ENCODE results near the gene YTHDF2.
"Not testable (repeated sequence)": the region's sequence is repeated elsewhere in the genome, so short reads cannot be mapped to it uniquely, and the experiment has no call there.

The YTHDF2 gene

DNA sequence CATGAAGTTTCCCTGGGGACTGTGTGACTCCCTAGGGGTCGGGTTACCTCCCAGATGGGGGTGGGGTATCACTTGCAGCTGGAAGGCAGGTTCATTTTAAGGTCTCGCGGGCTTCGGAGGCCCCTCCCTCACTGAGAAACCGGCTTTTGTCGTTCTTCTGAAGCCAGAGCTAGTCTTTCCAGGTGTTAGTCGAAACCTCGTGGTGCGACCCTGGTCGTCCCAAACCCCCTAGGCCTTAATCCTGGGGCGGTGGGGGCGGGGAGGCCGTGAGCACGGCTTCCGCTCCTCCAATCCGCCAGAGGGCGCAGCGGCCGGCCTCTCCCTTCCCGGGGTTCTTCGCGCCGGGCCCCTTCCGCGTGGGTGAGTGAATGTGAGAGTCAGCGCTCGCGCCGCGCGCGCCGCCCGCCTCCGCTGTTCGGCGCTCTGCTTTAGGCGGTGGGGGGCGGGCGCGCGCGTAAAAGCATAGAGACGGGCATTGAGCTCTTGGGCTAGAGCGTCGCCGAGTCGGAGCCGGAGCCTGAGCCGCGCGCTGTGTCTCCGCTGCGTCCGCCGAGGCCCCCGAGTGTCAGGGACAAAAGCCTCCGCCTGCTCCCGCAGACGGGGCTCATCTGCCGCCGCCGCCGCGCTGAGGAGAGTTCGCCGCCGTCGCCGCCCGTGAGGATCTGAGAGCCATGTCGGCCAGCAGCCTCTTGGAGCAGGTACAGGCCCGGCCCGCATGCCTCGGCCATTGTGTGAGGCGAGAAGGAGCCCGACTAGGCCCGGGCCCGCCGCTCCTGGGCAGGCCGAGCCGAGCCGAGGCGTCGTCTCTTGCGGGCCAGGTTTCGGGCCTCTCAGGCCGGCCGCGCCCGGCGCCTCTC is at the start of gene YTHDF2:
Gene YTHDF2 (plus strand): TSS at position 491 of the 857 bp plus-strand sequence. CDS start 181 bp downstream, at position 672.
- DNase-seq = peak; percentile 97

DNA sequence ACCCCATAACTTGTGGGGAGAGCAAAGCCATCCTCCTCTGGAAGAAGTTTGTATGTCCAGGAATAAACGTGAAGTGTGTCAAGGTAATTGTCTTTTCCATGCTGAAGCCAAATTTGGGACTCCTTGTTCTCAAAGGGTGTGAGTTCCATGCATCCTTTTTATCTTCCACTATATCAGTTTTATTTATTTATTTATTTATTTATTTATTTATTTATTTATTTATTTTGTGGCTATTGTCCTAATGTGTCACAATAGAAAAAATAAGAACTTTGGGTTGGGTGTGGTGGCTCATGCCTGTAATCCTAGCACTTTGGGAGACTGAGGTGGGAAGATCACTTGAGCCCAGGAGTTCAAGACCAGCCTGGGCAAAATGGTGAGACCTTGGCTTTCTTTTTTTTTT is 45.1 kb upstream of the YTHDF2 start:
- not testable (repeated sequence) for DNase-seq

DNA sequence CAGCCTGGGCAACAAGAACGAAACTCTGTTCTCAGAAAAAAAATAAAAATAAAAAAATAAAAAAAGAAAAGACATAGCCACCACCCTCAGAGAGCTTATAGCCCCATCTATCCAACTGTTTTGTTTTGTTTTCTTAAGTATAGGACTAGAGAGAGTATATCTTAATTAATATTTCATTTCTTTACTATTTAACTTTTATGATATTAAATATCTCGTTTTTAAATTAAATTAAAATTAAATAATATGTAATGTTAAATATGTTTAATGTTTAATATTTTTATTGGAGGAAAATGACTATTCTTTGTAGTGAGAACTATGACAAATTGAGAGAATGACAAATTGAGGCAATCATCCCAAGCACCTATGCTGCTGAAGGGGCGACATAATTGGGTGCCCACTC is 33.1 kb upstream of the YTHDF2 start:
- DNase-seq = no peak

DNA sequence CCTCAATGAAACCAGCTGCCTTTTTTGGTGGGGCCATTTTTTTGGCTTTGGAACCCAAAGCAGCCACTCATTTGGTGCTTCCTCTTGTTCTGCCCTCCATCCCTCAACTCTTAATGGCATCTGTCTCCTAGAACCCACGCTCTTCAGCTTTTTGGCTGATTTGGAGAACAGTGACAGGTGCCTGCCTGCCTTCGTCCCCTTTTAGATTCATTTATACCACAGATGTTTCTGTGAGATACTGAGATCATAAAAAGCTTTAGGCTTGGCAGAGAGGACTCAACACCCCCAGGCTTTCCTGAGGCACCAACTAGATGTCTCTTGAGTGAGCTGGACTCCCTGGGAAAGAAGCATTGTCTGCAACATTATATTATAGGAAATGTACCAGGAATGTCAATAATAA is 20.4 kb upstream of the YTHDF2 start:
- no peak for DNase-seq

DNA sequence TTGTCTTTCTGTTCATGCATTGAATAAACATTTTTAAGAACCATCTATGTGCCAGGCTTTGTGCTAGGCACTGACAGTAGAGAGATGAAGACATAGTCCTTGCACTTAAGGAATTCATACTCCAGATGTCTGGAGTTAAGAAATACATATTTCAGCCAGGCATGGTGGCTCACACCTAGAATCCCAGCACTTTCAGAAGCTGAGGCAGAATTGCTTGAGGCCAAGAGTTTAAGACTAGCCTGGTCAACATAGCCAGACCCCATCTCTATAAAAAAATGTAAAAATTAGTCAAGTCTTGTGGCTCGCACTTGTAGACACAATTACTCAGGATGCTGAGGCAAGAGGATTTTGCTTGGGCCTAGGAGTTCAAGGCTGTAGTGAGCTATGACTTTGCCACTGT is 18.6 kb upstream of the YTHDF2 start:
- DNase-seq = no peak

DNA sequence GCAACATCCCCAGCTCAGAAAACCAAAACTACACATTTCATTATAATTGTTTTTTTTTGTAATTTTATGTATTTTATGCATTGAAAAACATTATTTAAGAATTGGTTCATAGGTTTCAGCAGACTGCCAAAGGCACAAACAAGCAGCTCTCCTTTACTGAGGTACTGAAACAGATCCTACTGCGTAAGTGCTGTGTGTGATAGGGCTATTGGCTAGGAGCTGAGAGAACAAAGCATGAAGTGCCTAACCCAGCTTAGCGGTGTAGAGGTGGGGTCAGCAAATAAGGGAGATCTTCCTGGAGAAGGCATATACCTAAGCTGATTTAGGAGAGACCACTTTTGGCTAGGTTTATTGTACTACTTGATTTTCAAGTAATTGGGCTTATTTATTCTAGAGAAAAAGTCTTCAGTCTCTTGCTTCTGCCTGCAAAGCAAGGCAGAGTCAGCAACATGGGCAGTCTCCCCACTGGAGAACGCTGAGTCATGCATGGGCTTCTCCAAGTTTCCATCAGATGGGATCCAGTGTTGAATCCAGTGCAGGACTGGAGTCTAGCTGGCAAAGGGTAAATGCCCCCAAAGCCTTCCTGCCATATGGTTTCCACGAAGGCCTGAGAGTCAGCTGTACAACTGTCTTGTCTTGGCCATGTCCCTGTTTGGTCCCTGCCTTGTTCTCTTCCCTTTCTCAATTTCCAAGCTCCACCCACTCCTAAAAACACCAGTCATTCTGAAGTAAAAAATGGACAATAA is 18.0 kb upstream of the YTHDF2 start:
- DNase-seq = no peak

DNA sequence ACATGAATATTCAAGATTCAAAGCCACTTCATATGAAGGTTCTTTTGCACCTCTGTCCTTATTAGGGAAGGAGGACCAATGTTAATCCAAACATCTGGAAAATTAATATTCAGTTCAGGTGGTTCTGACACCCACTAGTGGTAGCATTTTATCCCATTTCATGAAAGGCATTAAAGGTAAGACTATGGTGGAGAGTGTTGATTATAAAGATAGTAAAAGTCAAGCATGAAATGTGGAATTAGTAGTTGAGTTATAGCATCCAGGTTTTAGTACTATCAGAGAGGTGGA is 17.5 kb upstream of the YTHDF2 start:
- DNase-seq = no peak

DNA sequence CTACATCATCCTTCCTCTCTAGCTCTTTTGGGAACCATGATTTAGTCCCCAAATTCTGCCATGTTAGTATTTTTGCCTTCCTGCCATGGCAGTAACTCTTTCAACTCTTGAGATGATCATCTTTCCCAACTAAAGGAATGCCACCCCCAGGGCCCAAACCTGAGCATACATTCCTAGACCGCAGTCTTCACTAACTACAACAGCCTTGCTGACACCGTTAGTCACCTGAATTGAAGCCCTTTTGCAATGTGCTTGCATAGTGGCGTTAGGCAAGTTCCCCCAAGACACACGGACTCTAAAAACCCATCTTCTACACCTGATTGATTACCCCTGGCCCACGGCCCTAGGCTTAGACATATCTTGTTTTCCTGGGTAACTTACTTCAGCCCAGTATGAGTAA is 16.4 kb upstream of the YTHDF2 start:
- DNase-seq = no peak

DNA sequence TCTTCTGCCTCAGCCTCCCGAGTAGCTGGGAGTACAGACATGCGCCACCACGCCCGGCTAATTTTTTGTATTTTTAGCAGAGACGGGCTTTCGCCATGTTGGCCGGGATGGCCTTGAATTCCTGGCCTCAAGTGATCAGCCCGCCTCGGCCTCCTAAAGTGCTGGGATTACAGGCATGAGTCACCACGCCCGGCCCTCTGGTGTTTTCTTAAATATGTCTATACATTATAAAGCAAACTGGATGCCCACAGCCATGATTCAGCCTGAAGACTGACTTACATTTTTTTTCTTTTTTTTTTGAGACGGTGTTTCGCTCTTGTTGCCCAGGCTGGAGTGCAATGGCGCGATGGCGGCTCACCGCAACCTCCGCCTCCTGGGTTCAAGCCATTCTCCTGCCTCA is 14.8 kb upstream of the YTHDF2 start:
- DNase-seq = not testable (repeated sequence)

DNA sequence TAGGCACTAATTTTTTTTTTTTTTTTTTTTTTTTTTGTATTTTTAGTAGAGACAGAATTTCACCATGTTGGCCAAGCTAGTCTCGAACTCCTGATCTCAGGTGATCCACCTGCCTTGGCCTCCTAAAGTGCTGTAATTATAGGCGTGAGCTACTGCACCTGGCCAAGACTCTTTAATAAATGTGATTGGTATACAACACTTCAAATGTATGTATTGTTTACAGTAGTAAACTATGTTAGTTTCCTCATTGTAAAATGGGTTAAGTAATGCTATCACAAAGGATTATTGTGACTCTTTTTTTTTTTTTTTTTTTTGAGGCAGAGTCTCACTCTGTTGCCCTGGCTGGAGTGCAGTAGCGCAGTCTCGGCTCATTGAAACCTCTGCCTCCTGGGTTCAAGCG is 11.4 kb upstream of the YTHDF2 start:
- not testable (repeated sequence) for DNase-seq

DNA sequence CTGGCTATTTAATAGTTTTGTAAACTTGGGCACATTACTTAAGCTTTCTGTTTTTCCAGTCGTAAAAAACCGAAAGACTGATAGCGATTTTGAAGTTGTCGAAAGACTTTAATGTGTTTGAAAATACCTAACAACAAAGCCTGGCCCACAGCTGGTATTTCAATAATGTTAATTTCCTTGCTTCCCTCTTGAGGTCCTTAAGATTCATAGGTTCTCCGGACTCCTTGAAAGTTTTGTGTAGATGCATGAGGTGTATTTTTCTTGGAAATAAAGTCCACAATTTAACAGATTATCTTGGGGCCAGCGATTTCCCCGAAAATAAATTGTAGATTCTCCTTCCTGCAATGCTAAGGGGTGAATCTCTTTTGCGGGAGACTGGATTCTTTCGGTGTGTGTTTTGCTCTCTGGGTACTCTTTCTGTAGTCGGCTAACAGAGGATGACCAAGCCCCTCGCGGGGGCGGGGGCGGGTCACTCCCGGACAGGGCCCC is 735 bp upstream of the YTHDF2 start:
- DNase-seq = no peak

DNA sequence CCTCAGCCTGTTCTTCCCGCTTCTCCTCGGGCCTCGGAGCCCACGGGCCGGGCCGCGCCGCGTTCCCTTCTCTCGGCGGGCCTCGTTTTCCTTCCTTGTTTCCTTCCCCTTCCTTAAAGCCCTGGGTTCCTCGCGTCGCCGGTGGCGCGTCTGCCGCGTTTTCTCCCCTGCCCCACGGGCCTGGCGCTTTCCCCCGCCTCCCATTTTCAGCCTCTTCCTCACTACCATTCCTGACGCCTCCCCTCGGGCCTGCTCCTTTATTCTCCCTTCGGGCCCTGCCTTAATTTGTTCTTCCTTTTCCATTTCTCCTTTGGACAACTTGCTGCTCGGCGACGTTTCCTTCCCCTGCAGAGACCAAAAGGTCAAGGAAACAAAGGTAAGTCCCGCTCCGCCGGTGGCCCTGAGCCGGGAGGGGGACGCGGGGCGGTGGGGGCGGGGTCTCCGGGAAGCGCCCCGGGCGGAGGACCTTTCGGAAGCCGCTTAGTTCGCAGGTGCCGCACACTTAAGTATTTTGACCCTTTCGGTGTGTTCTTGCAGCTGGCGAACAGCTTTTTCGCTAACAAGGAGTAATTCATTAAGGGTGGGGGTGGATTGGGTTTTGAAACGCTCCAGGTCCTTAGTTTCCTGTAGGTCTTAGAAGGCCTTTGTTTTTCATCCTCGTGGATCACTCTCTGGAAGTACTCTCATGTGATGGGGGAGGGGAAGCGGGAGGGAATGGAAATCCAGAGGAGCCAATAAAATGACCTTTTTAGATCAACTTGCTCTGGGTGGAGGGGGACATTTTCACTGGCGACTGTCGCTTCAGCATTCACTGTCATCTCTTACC is 780 bp downstream of the YTHDF2 start:
- peak; percentile 29 for DNase-seq

DNA sequence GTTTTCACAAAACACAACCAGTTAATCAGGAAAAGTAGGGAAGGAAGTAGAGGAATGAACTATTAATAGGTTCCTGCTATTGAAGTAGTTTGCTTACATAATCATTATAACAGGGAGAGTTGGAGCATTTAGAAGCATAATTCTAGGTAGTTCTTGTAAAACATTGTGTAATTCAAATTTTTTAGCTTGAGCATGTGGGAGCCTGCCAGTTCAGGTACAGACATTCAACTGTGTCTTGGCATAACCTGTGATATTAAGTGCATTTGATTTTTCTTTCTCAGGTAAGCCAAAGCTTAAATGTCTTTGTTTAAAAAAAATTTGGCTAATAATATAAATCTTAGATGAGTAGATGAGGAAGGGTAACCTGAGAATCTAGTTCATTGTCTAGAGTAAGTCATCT is 3.4 kb downstream of the YTHDF2 start:
- no peak for DNase-seq

DNA sequence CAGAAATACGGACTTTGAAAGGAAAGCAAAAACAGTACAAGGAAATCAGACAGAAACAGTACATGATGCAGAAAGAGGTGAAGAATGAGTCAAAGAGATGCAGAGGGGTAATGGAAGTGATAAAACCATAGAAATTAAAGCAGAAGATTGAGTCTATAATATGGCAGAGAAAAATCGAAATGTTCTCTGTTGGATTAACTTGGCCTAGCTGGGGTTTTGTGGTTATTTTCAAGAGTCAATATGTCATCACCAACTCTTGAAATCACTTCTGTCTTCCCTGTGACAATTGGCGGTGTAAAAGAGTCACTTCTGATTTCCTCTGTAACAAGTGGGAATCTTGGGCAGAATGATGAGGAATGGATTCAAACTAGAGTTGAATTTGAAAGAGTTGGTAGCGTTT is 7.4 kb downstream of the YTHDF2 start:
- no peak for DNase-seq

DNA sequence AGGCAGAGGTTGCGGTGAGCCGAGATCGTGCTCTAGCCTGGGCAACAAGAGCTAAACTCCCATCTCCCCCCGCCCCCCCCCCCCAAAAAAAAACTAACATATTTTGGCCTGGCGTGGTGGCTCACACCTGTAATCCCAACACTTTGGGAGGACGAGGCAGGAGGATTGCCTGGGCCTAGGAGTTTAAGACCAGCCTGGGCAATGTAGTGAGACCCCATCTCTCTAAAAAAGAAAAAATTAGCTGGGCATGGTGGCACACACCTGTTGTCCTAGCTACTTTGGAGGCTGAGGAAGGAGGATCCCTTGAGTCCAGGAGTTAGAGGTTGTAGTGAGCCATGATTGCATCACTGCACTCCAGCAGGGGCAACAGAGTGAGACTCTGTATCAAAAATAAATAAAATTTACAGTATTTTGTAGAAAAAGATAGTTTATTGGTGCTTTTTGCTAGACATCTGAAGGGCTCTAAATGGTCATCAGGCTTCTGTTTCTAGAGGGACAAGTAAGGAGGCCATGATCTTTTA is 9.0 kb downstream of the YTHDF2 start:
- no peak for DNase-seq

DNA sequence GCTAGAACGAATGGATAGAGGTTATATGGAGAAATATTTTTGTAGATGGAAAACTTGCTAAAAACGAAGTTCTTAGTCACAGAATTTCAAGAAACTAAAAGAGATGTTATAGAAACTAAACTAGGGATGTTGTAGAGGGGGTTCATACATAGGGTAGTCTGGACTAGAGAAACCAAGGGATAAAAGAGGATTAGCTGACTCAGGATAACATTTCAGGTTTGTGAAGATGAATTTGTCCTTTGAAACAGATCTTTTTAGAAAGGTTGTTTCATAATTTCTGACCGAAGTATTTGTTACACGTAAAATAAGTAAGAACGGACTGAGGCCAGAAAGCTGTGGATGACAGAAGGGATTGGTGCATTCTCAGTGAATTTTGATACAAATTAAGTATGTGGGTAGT is 13.6 kb downstream of the YTHDF2 start:
- no peak for DNase-seq

DNA sequence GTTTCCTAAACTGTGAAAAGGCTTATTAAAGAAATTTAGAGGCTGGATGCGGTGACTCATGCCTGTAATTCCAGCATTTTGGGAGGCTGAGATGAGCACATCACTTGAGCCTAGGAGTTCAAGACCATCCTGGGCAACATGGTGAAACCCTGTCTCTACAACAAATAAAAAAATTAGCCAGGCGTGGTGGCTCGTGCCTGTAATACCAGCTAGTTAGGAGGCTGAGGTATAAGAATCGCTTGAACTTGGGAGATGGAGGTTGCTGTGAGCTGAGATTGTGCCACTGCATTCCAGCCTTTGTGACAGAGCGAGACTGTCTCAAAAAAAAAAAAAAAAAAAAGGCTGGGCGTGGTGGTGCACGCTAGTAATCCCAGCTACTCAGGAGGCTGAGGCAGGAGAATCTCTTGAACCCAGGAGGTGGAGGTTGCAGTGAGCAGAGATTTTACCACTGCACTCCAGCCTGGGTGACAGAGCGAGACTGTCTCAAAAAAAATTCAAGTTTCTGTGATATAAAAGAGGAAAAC is 14.1 kb downstream of the YTHDF2 start:
- DNase-seq = not testable (repeated sequence)

DNA sequence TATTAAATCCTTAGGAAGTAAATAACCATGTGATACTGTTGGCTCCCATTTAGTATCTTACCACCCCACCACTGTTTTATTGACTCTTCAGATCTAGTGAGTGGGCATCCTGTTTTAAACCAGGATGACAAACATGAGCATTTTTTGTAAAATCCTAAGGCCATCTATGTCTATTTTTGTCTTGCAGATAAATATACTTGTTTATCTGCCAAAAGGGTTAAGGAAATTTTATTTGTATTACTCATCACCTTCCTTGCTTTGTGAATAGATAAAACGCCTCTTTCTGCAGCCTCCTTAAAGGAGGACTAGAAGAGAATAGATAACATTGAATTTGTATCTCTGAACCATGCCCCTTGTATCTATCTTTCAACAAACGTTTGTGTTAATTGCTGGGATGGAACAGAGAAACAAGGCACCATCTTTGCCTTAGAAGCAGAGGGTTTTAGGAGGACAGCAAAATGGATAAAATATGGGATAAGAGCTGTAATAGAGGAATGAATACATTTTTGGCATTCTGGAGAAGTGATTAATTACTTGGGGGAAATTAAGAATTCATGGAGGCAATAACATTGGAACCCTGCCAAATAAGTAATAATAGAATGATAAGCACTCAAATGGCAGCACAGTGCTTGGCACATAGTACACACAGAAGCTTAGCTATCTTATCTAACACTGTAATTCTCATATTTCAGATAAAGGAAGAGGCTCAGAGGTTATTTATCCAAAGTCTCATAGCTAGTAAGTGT is 14.7 kb downstream of the YTHDF2 start:
- DNase-seq = no peak

DNA sequence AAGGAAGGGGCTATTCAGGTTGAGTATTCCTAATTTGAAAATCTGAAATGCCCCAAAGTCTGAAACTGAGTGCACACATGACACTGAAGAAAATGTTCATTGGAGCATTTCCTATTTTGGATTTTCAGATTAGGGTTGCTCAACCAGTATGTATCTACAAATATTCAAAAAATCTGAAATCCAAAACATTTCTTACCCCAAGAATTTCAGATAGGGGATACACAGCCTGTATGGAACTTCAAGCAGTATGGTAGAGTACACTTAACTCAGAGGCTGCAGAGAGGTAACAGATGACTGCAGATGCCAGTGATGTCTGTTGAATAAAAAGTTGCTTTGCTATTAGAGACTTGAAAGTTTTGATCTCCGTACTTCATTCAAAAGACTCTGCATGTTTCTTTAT is 19.0 kb downstream of the YTHDF2 start:
- DNase-seq = no peak

DNA sequence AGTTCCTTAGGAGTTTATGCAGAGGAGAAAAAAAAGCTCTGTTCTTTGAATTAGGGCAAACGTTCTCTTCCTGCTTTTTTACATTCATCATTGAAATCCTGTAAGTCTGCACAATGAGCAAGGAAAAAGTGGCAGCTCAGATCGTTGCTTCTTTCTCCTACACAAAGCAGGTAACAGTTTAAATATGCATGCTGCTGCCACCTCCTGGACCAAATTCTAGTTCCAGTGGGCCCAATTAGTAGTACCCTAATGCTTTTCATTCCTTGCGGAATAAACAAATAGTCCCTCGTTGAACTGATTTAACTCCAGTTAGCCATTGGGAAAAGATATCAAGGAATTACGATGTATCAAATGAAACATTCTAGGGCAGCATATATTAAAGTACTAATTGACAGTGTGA is 20.1 kb downstream of the YTHDF2 start:
- no peak for DNase-seq

DNA sequence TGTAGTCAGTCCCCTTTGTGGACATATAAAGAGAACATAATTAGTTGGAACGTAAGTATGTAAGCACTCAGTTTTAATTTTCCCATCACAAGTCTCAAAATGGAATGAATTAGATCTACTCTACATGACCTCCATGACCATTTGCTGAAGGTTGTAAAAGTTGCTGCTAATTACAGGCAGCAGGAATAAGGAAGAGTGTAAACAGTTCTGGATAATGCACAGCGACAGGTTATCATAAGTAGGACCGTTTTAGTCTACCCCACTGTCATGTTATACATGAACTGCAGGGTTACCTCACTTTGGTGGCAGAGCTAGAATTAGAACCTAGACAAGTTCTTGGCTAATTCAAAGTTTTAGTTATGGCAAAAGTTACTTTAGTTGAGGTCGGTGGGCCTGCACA is 21.7 kb downstream of the YTHDF2 start:
- DNase-seq = no peak

DNA sequence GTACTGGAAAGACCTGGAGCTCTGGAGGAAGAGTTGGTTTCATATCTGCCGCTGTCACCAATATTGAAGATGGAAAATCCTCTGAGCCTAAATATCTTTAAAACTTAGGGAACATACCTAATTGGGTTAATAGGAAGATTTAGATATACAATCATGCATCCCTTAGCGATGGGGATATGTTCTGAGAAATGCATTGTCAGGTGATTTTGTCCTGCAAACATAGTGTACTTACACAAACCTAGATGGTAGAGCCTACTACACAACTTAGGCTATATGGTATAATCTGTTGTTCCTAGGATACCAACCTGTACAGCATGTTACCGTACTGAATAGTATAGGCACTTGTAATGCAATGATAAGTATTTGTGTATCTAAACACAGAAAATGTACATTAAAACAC is 22.5 kb downstream of the YTHDF2 start:
- DNase-seq = no peak

Data from NCI-H2227 treated with DMSO at 0.1 percent for 48 hours (cell line).